ENCODE results near the gene MTURN.

DNA sequence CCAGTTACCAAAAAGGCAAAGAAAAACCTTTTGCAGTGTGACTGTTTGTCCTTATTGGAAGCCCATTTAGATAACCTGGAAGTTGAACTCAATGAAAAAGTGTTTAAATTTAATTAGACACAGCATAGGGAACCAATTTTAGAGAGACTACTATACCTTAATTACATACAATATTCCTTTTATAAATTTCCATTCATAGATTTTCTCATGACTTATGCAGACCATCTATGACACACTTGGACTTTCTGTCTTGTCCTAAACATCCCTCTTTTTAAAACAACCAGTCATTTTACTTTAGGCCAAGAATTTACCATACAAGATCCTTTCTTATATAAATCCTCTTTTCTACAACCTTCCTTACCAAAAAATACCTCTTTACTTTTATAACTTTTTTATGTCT lies 61.6 kb downstream of the MTURN start:
- no peak for TF ChIP-seq EZH2 (IDR thresholded peaks at IDR 0.05; ENCODE audit: borderline replicate concordance, low read length)
- TF ChIP-seq, protein P1, sequence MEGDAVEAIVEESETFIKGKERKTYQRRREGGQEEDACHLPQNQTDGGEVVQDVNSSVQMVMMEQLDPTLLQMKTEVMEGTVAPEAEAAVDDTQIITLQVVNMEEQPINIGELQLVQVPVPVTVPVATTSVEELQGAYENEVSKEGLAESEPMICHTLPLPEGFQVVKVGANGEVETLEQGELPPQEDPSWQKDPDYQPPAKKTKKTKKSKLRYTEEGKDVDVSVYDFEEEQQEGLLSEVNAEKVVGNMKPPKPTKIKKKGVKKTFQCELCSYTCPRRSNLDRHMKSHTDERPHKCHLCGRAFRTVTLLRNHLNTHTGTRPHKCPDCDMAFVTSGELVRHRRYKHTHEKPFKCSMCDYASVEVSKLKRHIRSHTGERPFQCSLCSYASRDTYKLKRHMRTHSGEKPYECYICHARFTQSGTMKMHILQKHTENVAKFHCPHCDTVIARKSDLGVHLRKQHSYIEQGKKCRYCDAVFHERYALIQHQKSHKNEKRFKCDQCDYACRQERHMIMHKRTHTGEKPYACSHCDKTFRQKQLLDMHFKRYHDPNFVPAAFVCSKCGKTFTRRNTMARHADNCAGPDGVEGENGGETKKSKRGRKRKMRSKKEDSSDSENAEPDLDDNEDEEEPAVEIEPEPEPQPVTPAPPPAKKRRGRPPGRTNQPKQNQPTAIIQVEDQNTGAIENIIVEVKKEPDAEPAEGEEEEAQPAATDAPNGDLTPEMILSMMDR (IDR thresholded peaks at IDR 0.05; ENCODE audit: low read length) = no peak

All from OCI-LY1 (cell line).